H1 (cell line): Measurements from ENCODE around the gene FNIP2. TPM values are rescaled to one million over a fixed set of nuclear protein-coding genes. Genes with fewer than 3 reads are reported as not detected.

Experiments
- CTCF ChIA-PET: fragments of 300-600 bp; sonication (Branson Sonifier 250); formaldehyde crosslinking; loops from one replicate; lab custom pipeline; 2021; ENCODE audit not compliant: partially characterized antibody; lab: Charles Lee
- POLR2A ChIA-PET: fragments of 300-600 bp; sonication (Branson Sonifier 250); formaldehyde crosslinking; loops from one replicate; lab custom pipeline; 2021; ENCODE audit warnings: inconsistent platforms; ENCODE audit not compliant: partially characterized antibody; lab: Charles Lee
- DNase-seq, 2 experiments: peaks; one replicate each; pipeline versions ENCODE4 v3.0.0 to v3.0.0-alpha.2; 2010 to 2022; ENCODE audit warnings: low spot score in 2 of 2, low read depth in 1 of 2, mixed read lengths in 1 of 2
- FAIRE-seq: peaks from 2 replicates; lab custom pipeline; 2011; peaks lifted over from hg19 to GRCh38; lab: Jason Lieb, UNC
- H2AFZ ChIP-seq: 2 replicates; pipeline ENCODE4 v1.8.1; 2012; ENCODE audit warnings: low read length, inconsistent platforms
- H2AK5ac ChIP-seq: 2 replicates; pipeline ENCODE4 v1.6.1; 2013; ENCODE audit warnings: low read depth, low read length
- H2BK120ac ChIP-seq: replicated peaks from 2 replicates; pipeline ENCODE3; 2013; ENCODE audit warnings: low read depth, low read length, inconsistent platforms
- H2BK12ac ChIP-seq: 2 replicates; pipeline ENCODE4 v1.6.1; 2013; ENCODE audit warnings: low read depth, low read length
- H2BK15ac ChIP-seq: 2 replicates; pipeline ENCODE4 v1.6.1; 2013; ENCODE audit warnings: low read length
- H2BK20ac ChIP-seq: 2 replicates; pipeline ENCODE4 v1.6.1; 2013; ENCODE audit warnings: low read length
- H2BK5ac ChIP-seq: 2 replicates; pipeline ENCODE4 v1.6.1; 2013; ENCODE audit warnings: low read depth, low read length
- H3K14ac ChIP-seq: 2 replicates; pipeline ENCODE4 v1.6.1; 2013; ENCODE audit warnings: inconsistent platforms; ENCODE audit not compliant: insufficient read length
- H3K18ac ChIP-seq: 2 replicates; pipeline ENCODE4 v1.6.1; 2013; ENCODE audit warnings: low read length; ENCODE audit errors: extremely low read depth
- H3K23ac ChIP-seq: 2 replicates; pipeline ENCODE4 v1.6.1; 2013; ENCODE audit warnings: inconsistent platforms; ENCODE audit not compliant: insufficient read length
- H3K23me2 ChIP-seq: 2 replicates; pipeline ENCODE4 v1.6.1; 2013; ENCODE audit warnings: low read depth, low read length
- H3K27ac ChIP-seq: 2 replicates; pipeline ENCODE4 v1.6.1; 2011; ENCODE audit warnings: low read depth, low read length, inconsistent platforms
- H3K27me3 ChIP-seq, 4 experiments: replicated peaks in 1 of 4; 1 replicate in 1 of 4; 2 replicates in 3 of 4; pipeline versions ENCODE4 v1.6.1 to v1.8.1; 2011 to 2013; ENCODE audit warnings: low read length in 3 of 4, mild to moderate bottlenecking in 3 of 4, inconsistent platforms in 2 of 4, mixed read lengths in 2 of 4, moderate library complexity in 1 of 4; ENCODE audit not compliant: control insufficient read depth in 3 of 4, insufficient read depth in 3 of 4; ENCODE audit errors: extremely low read depth in 1 of 4
- H3K36me3 ChIP-seq, 4 experiments: 2 replicates each; pipeline versions ENCODE4 v1.6.1 to v1.8.1; 2011 to 2013; ENCODE audit warnings: mild to moderate bottlenecking in 4 of 4, low read length in 3 of 4, moderate library complexity in 2 of 4, control low read depth in 1 of 4, inconsistent platforms in 1 of 4; ENCODE audit not compliant: insufficient read depth in 4 of 4, control insufficient read depth in 2 of 4
- H3K4ac ChIP-seq: replicated peaks from 2 replicates; pipeline ENCODE3; 2013; ENCODE audit warnings: low read length, low read depth, mixed read lengths, inconsistent platforms; ENCODE audit not compliant: insufficient read length
- H3K4me1 ChIP-seq, 4 experiments: replicated peaks in 1 of 4; 1 replicate in 1 of 4; 2 replicates in 3 of 4; pipeline versions ENCODE4 v1.6.1 to v1.8.1; 2011 to 2013; ENCODE audit warnings: low read length in 3 of 4, inconsistent platforms in 2 of 4, mixed read lengths in 1 of 4; ENCODE audit not compliant: insufficient read depth in 4 of 4, control insufficient read depth in 3 of 4
- H3K4me2 ChIP-seq, 2 experiments: 2 replicates each; pipeline versions ENCODE4 v1.6.1 to v1.8.1; 2011 to 2013; ENCODE audit warnings: low read depth in 2 of 2, low read length in 2 of 2, control low read depth in 1 of 2, inconsistent platforms in 1 of 2, mild to moderate bottlenecking in 1 of 2; ENCODE audit not compliant: insufficient read depth in 1 of 2
- H3K4me3 ChIP-seq, 4 experiments: fragments of 200-600, 300-600 bp in 1 of 4; sonication (generic), shearing (Covaris generic), sonication (Bioruptor Twin) in 1 of 4; 2 replicates each; pipeline versions ENCODE4 v1.5.1 to v1.8.1; 2011 to 2016; ENCODE audit warnings: low read length in 4 of 4, low read depth in 3 of 4, control low read depth in 2 of 4, inconsistent platforms in 2 of 4, mild to moderate bottlenecking in 2 of 4, mixed read lengths in 1 of 4, moderate library complexity in 1 of 4; ENCODE audit not compliant: insufficient read depth in 2 of 4; ENCODE audit errors: extremely low read depth in 1 of 4
- H3K56ac ChIP-seq: replicated peaks from 2 replicates; pipeline ENCODE3; 2013; ENCODE audit warnings: low read depth, mild to moderate bottlenecking, mixed read lengths, low read length, inconsistent platforms; ENCODE audit not compliant: insufficient read length
- H3K79me1 ChIP-seq: 2 replicates; pipeline ENCODE4 v1.6.1; 2013; ENCODE audit warnings: low read depth, low read length, control low read depth
- H3K79me2 ChIP-seq, 2 experiments: 2 replicates each; pipeline versions ENCODE4 v1.6.1 to v1.8.1; 2012 to 2013; ENCODE audit warnings: low read length in 2 of 2, mild to moderate bottlenecking in 2 of 2, inconsistent platforms in 1 of 2; ENCODE audit not compliant: insufficient read depth in 2 of 2, control insufficient read depth in 1 of 2
- H3K9ac ChIP-seq, 4 experiments: replicated peaks in 1 of 4; 1 replicate in 1 of 4; 2 replicates in 3 of 4; pipeline versions ENCODE4 v1.6.1 to v1.8.1; 2011 to 2013; ENCODE audit warnings: low read depth in 3 of 4, low read length in 3 of 4, control low read depth in 2 of 4, mild to moderate bottlenecking in 2 of 4, moderate library complexity in 2 of 4, inconsistent platforms in 1 of 4; ENCODE audit errors: extremely low read depth in 1 of 4
- H3K9me3 ChIP-seq, 2 experiments: 2 replicates each; pipeline versions ENCODE4 v1.6.1 to v1.8.1; 2012 to 2013; ENCODE audit warnings: mild to moderate bottlenecking in 2 of 2, moderate library complexity in 2 of 2, control low read depth in 1 of 2, inconsistent platforms in 1 of 2, low read depth in 1 of 2, low read length in 1 of 2, mixed read lengths in 1 of 2; ENCODE audit not compliant: insufficient read depth in 2 of 2
- H4K20me1 ChIP-seq, 2 experiments: replicated peaks in 1 of 2; 2 replicates each; pipeline versions ENCODE3 to v1.8.1; 2011 to 2013; ENCODE audit warnings: inconsistent platforms in 2 of 2, low read length in 2 of 2, mild to moderate bottlenecking in 1 of 2; ENCODE audit not compliant: insufficient read depth in 2 of 2, control insufficient read depth in 1 of 2
- H4K5ac ChIP-seq: 2 replicates; pipeline ENCODE4 v1.6.1; 2013; ENCODE audit warnings: low read length, low read depth, mixed read lengths, inconsistent platforms; ENCODE audit not compliant: insufficient read length
- H4K8ac ChIP-seq: 2 replicates; pipeline ENCODE4 v1.8.0; 2013; ENCODE audit warnings: mild to moderate bottlenecking, moderate library complexity, low read length, inconsistent platforms; ENCODE audit not compliant: insufficient read depth; ENCODE audit errors: extremely low read depth
- H4K91ac ChIP-seq: replicated peaks from 2 replicates; pipeline ENCODE3; 2013; ENCODE audit warnings: low read length, mixed read lengths, inconsistent platforms; ENCODE audit not compliant: insufficient read length
- BACH1 ChIP-seq: IDR thresholded peaks from 2 replicates; pipeline ENCODE4 v1.6.1; 2012; ENCODE audit warnings: low read length, improper control_type of control experiment
- CHD2 ChIP-seq: IDR thresholded peaks from 2 replicates; pipeline ENCODE4 v1.6.1; 2012; ENCODE audit warnings: low read length, improper control_type of control experiment
- EZH2 ChIP-seq: fragments of 200-600 bp; sonication (generic); IDR thresholded peaks from 2 replicates; pipeline ENCODE4 v1.7.1; 2012; ENCODE audit warnings: low read depth, mild to moderate bottlenecking, moderate library complexity, low read length, inconsistent platforms; ENCODE audit not compliant: severe bottlenecking
- FOSL1 ChIP-seq: IDR thresholded peaks from 2 replicates; pipeline ENCODE4 v1.6.1; 2011; ENCODE audit warnings: mild to moderate bottlenecking, low read depth, low read length, moderate library complexity; ENCODE audit not compliant: insufficient read depth
- GTF2F1 ChIP-seq: IDR thresholded peaks from 2 replicates; pipeline ENCODE4 v1.6.1; 2012; ENCODE audit warnings: low read depth, low read length, improper control_type of control experiment, borderline replicate concordance
- MAFK ChIP-seq: IDR thresholded peaks from 2 replicates; pipeline ENCODE4 v1.6.1; 2012; ENCODE audit warnings: low read depth, mild to moderate bottlenecking, improper control_type of control experiment, low read length
- POU5F1 ChIP-seq: IDR thresholded peaks from 2 replicates; pipeline ENCODE4 v1.6.1; 2011; ENCODE audit warnings: low read depth, mild to moderate bottlenecking, low read length, moderate library complexity
- RAD21 ChIP-seq, 2 experiments: IDR thresholded peaks in 1 of 2; conservative IDR thresholded peaks in 1 of 2; 2 replicates each; pipeline ENCODE4 v1.6.1; 2011; ENCODE audit warnings: low read depth in 2 of 2, low read length in 2 of 2, improper control_type of control experiment in 1 of 2, inconsistent platforms in 1 of 2, mild to moderate bottlenecking in 1 of 2, moderate library complexity in 1 of 2
- SIN3A ChIP-seq, 2 experiments: IDR thresholded peaks in 1 of 2; conservative IDR thresholded peaks in 1 of 2; 2 replicates each; pipeline ENCODE4 v1.6.1; 2011 to 2012; ENCODE audit warnings: low read length in 2 of 2, improper control_type of control experiment in 1 of 2, low read depth in 1 of 2, mild to moderate bottlenecking in 1 of 2
- TCF12 ChIP-seq: IDR thresholded peaks from 2 replicates; pipeline ENCODE4 v1.6.1; 2011; ENCODE audit warnings: low read depth, mild to moderate bottlenecking, low read length
- WGBS, 2 experiments: shearing (Covaris generic) in 1 of 2; methylation state at CpG; one replicate each; pipeline versions ENCODE4 v1.1.6 to v1.1.7; 2013 to 2015; ENCODE audit warnings: low lambda C conversion rate in 2 of 2, mixed read lengths in 2 of 2, inconsistent platforms in 1 of 2, low coverage in 1 of 2, missing lambda C conversion rate in 1 of 2; ENCODE audit not compliant: insufficient replicate concordance in 2 of 2, insufficient coverage in 1 of 2, insufficient read length in 1 of 2; ENCODE audit errors: extremely low coverage in 1 of 2, missing lambda C conversion rate in 1 of 2; 5-methylcytosine and 5-hydroxymethylcytosine counted together
- polyA plus RNA-seq, 7 experiments: library from polyadenylated mRNA; depleted of rRNA in 3 of 7; stranded (reverse) in 5 of 7; unstranded in 2 of 7; fragments of >200 nt in 5 of 7; fragments of 200-250 nt in 2 of 7; gene quantifications; 1 replicate in 5 of 7; 2 replicates in 1 of 7; 4 replicates in 1 of 7; pipeline versions ENCODE4 v1.2.1 to v1.2.3, GENCODE V29; 2011 to 2013; ENCODE audit warnings: missing spikeins in 2 of 7, mixed read lengths in 2 of 7
- total RNA-seq: library from RNA; stranded (reverse); fragmentation: NEBNext Ultra II Directional; extraction: Animal tissue kit (Norgen Biotek cat#: 25700); gene quantifications from 2 replicates; pipeline ENCODE4 v1.2.1, GENCODE V29; 2021
- TF ChIP-seq, protein P1 (sequence below): IDR thresholded peaks from 2 replicates; pipeline ENCODE4 v1.6.1; 2012; ENCODE audit warnings: low read length, inconsistent platforms

FNIP2 gene
- total and polyA plus RNA-seq, 2 of the 8 experiments (the other 6 are each of a cell fraction or from before 2014, with no cell fraction given): 4.0 to 13.0 TPM

- no peak for TF ChIP-seq TCF12
These were observed 161.8 kb downstream of the FNIP2 start (continued) for GRCh38 chr4:158930639-158930972.

DNA sequence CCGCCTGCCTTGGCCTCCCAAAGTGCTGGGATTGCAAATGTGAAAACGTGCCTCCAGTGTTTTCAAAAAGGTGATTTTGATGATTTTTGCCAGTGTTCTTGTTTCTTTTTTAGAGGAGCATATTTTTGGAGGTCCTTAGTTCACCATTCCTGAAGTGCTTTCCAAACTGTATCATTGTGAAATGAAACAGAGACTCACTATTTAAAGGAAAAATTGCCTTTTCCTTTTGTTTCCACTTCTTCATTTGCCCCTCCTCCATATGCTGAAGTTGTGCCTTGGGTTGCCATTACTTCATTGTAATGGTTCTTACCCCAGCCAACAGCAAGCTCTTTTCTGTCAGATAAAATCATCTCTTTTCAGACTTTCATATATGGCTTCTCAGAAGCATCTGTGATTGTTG, 164.4 kb downstream of the FNIP2 start:
- no peak overlapping the region for H3K4me3 ChIP-seq
- no peak overlapping the region for H3K9ac ChIP-seq
- H3K27me3 ChIP-seq: no peaks in the 10 kb centered on the region
- no peak overlapping the region for H4K91ac ChIP-seq
- ChIA-PET POLR2A (no interaction called here), CTCF (no interaction called here)
- no peaks in the 10 kb centered on the region for H3K79me2 ChIP-seq
- 93% methylated on average over 2 of the region's 2 CpGs; no CpG with 5 or more reads in 1 of the 2 experiments for WGBS, 2 experiments
- H3K27ac ChIP-seq: no peak overlapping the region
- H3K4ac ChIP-seq: no peak overlapping the region
- no peak overlapping the region for H2BK120ac ChIP-seq
- no peak overlapping the region for H3K18ac ChIP-seq
- H3K56ac ChIP-seq: no peak overlapping the region
- no peaks in the 10 kb centered on the region for H4K20me1 ChIP-seq
- no peaks in the 10 kb centered on the region for H3K9me3 ChIP-seq
- H2AFZ ChIP-seq: no peak overlapping the region
- H3K23ac ChIP-seq: no peak overlapping the region
- no peak overlapping the region for H3K14ac ChIP-seq
- no peaks in the 10 kb centered on the region for H3K36me3 ChIP-seq
- no peak overlapping the region for H4K8ac ChIP-seq
- no peak overlapping the region for H3K4me2 ChIP-seq
- no peak overlapping the region for H2AK5ac ChIP-seq
- H4K5ac ChIP-seq: no peak overlapping the region
- H3K4me1 ChIP-seq: no peaks in the 10 kb centered on the region
- H2BK5ac ChIP-seq: no peak overlapping the region
- no peak overlapping the region for H2BK15ac ChIP-seq
- DNase-seq: no peak
- H3K79me1 ChIP-seq: no peaks in the 10 kb centered on the region
- no peaks in the 10 kb centered on the region; the same call in 1 of the 2 replicates for H3K23me2 ChIP-seq
- H2BK20ac ChIP-seq: no peak overlapping the region
- no peak overlapping the region for H2BK12ac ChIP-seq
- FAIRE-seq: no peak
- TF ChIP-seq RAD21 (IDR thresholded peaks at IDR 0.05 in 1 of 2, conservative IDR thresholded peaks at IDR 0.05 in 1 of 2; ENCODE audit: low read depth in 2 of 2, low read length in 2 of 2) (no peak), MAFK (no peak), FOSL1 (no peak), SIN3A (conservative IDR thresholded peaks at IDR 0.05 in 1 of 2, IDR thresholded peaks at IDR 0.05 in 1 of 2; ENCODE audit: low read depth in 1 of 2, low read length in 2 of 2) (no peak), BACH1 (no peak), POU5F1 (no peak), CHD2 (no peak), GTF2F1 (no peak), EZH2 (no peak)
- TF ChIP-seq, protein P1, sequence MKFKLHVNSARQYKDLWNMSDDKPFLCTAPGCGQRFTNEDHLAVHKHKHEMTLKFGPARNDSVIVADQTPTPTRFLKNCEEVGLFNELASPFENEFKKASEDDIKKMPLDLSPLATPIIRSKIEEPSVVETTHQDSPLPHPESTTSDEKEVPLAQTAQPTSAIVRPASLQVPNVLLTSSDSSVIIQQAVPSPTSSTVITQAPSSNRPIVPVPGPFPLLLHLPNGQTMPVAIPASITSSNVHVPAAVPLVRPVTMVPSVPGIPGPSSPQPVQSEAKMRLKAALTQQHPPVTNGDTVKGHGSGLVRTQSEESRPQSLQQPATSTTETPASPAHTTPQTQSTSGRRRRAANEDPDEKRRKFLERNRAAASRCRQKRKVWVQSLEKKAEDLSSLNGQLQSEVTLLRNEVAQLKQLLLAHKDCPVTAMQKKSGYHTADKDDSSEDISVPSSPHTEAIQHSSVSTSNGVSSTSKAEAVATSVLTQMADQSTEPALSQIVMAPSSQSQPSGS: no peak
